Neural progenitor cell (in vitro differentiated cells): ENCODE data around the gene CTXND1.

ENCODE experiments used
- CTCF ChIP-seq: fragments of 200-600 bp; sonication (generic); IDR thresholded peaks from 2 replicates; pipeline ENCODE4 v1.5.1; 2017; ENCODE audit warnings: antibody characterized with exemption, mild to moderate bottlenecking
- EZH2phosphoT487 ChIP-seq: fragments of 200-600 bp; sonication (generic); IDR thresholded peaks from 2 replicates; pipeline ENCODE4 v1.6.1; 2017; ENCODE audit warnings: antibody characterized with exemption

DNA sequence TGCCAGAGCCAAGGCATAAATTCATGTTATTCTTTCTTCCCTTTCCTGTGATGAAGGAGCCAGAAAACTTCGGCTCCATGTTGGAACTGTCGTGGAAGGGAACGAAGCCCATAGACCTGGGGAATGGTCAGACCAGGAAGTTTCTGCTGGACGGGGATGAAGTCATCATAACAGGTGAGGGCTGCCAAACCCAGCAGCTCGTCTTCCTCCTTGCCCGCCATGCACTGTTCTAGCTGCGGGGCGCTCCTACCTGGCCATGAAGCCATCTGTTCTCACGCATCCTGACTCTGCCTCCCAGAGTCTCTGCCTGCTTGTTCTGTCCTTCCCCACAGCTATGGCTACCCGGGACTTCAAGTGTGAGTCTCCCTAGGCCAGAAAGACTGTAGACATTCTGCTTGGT is 71.0 kb downstream of the CTXND1 start:
- TF ChIP-seq CTCF (no peak), EZH2phosphoT487 (no peak)
